Rectal smooth muscle tissue (tissue), 1 donor: ENCODE results near the gene PSMB11.

Experiments used
- H3K27ac ChIP-seq: one replicate; pipeline ENCODE4 v1.7.0; 2013; ENCODE audit warnings: low read depth, low read length, inconsistent platforms
- H3K27me3 ChIP-seq: one replicate; pipeline ENCODE4 v1.7.0; 2013; ENCODE audit warnings: low read length; ENCODE audit not compliant: control insufficient read depth, insufficient read depth
- H3K36me3 ChIP-seq: one replicate; pipeline ENCODE4 v1.7.0; 2013; ENCODE audit warnings: low read length; ENCODE audit not compliant: control insufficient read depth, insufficient read depth
- H3K4me1 ChIP-seq: one replicate; pipeline ENCODE4 v1.7.0; 2013; ENCODE audit warnings: low read length; ENCODE audit not compliant: control insufficient read depth, insufficient read depth
- H3K4me3 ChIP-seq: one replicate; pipeline ENCODE4 v1.7.0; 2013; ENCODE audit warnings: low read length
- H3K9ac ChIP-seq: one replicate; pipeline ENCODE4 v1.7.0; 2013; ENCODE audit warnings: low read length

PSMB11 gene

GRCh38 chr14:23093104-23093503 lies 51.1 kb downstream of the PSMB11 start:
- Histone ChIP-seq H3K27ac (no peak overlapping the region), H3K4me3 (no peak overlapping the region), H3K4me1 (peaks cover 22% of the 10 kb centered on the region), H3K36me3 (peaks cover 26% of the 10 kb centered on the region), H3K27me3 (no peaks in the 10 kb centered on the region), H3K9ac (no peak overlapping the region)

- H3K4me1 ChIP-seq: peaks cover 22% of the 10 kb centered on the region
- peak overlapping the region; percentile 100 for H3K4me3 ChIP-seq
- H3K27me3 ChIP-seq: no peaks in the 10 kb centered on the region
- H3K9ac ChIP-seq: no peak overlapping the region
- H3K36me3 ChIP-seq: peaks cover 27% of the 10 kb centered on the region
- H3K27ac ChIP-seq: no peak overlapping the region
Measured at GRCh38 chr14:23093526-23093925, 51.5 kb downstream of the PSMB11 start.
